Transverse colon (tissue), 4 donors: Measurements from ENCODE around the gene EMILIN2. TPM values are rescaled to one million over a fixed set of nuclear protein-coding genes. Genes with fewer than 3 reads are reported as not detected.

Experiments used
- DNase-seq: peaks from one replicate; pipeline ENCODE4 v3.0.0-alpha.2; 2019
- H3K27ac ChIP-seq, 4 donors: fragments of 200-600 bp; sonication (generic); 2 replicates each; pipeline ENCODE4 v1.5.1; 2016 to 2018; ENCODE audit warnings: inconsistent platforms in 4 of 4
- H3K27me3 ChIP-seq: fragments of 200-600 bp; sonication (generic); 2 replicates; pipeline ENCODE4 v1.5.1; 2017; ENCODE audit warnings: inconsistent platforms
- H3K36me3 ChIP-seq, 4 donors: fragments of 200-600 bp; sonication (generic); 2 replicates each; pipeline ENCODE4 v1.5.1; 2017 to 2019; ENCODE audit warnings: inconsistent platforms in 4 of 4
- H3K4me1 ChIP-seq, 4 donors: fragments of 200-600 bp; sonication (generic); 2 replicates each; pipeline ENCODE4 v1.5.1; 2017 to 2020; ENCODE audit warnings: inconsistent platforms in 4 of 4
- H3K4me3 ChIP-seq, 4 donors: fragments of 200-600 bp; sonication (generic); 1 replicate in 1 of 4; 2 replicates in 3 of 4; pipeline versions ENCODE4 v1.5.1 to v1.6.1; 2017 to 2019; ENCODE audit warnings: inconsistent platforms in 4 of 4
- H3K9me3 ChIP-seq, 2 donors: fragments of 200-600 bp; sonication (generic); 2 replicates each; pipeline ENCODE4 v1.5.1; 2017 to 2019; ENCODE audit warnings: inconsistent platforms in 2 of 2
- CTCF ChIP-seq, 5 experiments: fragments of 200-600 bp in 3 of 5; fragments of 450-650 bp in 2 of 5; sonication (generic) in 3 of 5; IDR thresholded peaks; 1 replicate in 2 of 5; 2 replicates in 3 of 5; pipeline ENCODE4 v1.5.1; 2016 to 2017; ENCODE audit warnings: antibody characterized with exemption in 5 of 5, inconsistent platforms in 3 of 5, mild to moderate bottlenecking in 2 of 5, moderate library complexity in 1 of 5
- EP300 ChIP-seq: sonication (generic); formaldehyde crosslinking; IDR thresholded peaks from one replicate; pipeline ENCODE4 v1.6.1; 2017; ENCODE audit warnings: antibody characterized with exemption, low read depth
- POLR2A ChIP-seq: fragments of 450-650 bp; IDR thresholded peaks from one replicate; pipeline ENCODE4 v1.6.1; 2016; ENCODE audit warnings: antibody characterized with exemption, mild to moderate bottlenecking, moderate library complexity
- POLR2AphosphoS5 ChIP-seq, 3 donors: sonication (generic); formaldehyde crosslinking; IDR thresholded peaks; one replicate each; pipeline ENCODE4 v1.6.1; 2016; ENCODE audit warnings: antibody characterized with exemption in 3 of 3
- WGBS, 2 donors: methylation state at CpG; one replicate each; pipeline ENCODE4 v1.1.5; 2018; ENCODE audit warnings: low coverage in 1 of 2; 5-methylcytosine and 5-hydroxymethylcytosine counted together
- in situ Hi-C, 4 donors: fragments of 200-750 bp; cut with MboI; loops; one replicate each; pipeline versions ENCODE4 v1.15.0 to v1.15.1; 2017; ENCODE audit warnings: low sequenced_read_pairs in 3 of 4, low pct_ligation_motif_present in 1 of 4, low pct_unique_long_range_greater_than_20kb in 1 of 4
- intact Hi-C: fragments of 100-400 bp; cut with DNase I; formaldehyde crosslinking; loops from one replicate; pipeline ENCODE4 v1.15.1; 2023; ENCODE audit warnings: low total_unique reads
- total RNA-seq, 4 donors: library from RNA; depleted of rRNA; stranded (reverse); fragments of >200 nt; gene quantifications; one replicate each; pipeline ENCODE4 v1.1.0, GENCODE V29; 2016

EMILIN2 gene
- total RNA-seq, 4 donors from 2014 or later, result 12.0 to 145 (median 56.5) TPM

GRCh38 chr18:2872095-2872494 is 25.3 kb downstream of the EMILIN2 start:
- Histone ChIP-seq H3K4me1 (peaks cover 0 to 4% (median 0%) of the 10 kb centered on the region in 4 donors), H3K27ac (no peak overlapping the region), H3K9me3 (no peaks in the 10 kb centered on the region), H3K36me3 (no peaks in the 10 kb centered on the region), H3K4me3 (no peak overlapping the region), H3K27me3 (no peaks in the 10 kb centered on the region)
- no peak for DNase-seq
- in situ Hi-C loops, result no loop called here
- intact Hi-C loops, result no loop called here
- 87 to 90% methylated on average over 3 to 6 of the region's 6 CpGs for WGBS, 2 donors
- TF ChIP-seq CTCF (IDR thresholded peaks at IDR 0.05), result no peak
- TF ChIP-seq POLR2AphosphoS5 (IDR thresholded peaks at IDR 0.05), result no peak
- TF ChIP-seq EP300, result no peak
- no peak for TF ChIP-seq POLR2A

GRCh38 chr18:2874765-2875164 is 28.0 kb downstream of the EMILIN2 start:
- intact Hi-C loops (no loop called here), in situ Hi-C loops (no loop called here)
- TF ChIP-seq POLR2AphosphoS5 (IDR thresholded peaks at IDR 0.05) (no peak), POLR2A (no peak), CTCF (IDR thresholded peaks at IDR 0.05) (no peak), EP300 (no peak)
- no peak for DNase-seq
- no peak overlapping the region for H3K4me3 ChIP-seq
- 78 to 79% methylated on average over 5 to 7 of the region's 7 CpGs for WGBS, 2 donors
- H3K4me1 ChIP-seq, result peaks cover 0 to 4% (median 0%) of the 10 kb centered on the region in 4 donors
- no peaks in the 10 kb centered on the region for H3K27me3 ChIP-seq
- H3K9me3 ChIP-seq, result no peaks in the 10 kb centered on the region
- H3K27ac ChIP-seq, result no peak overlapping the region
- H3K36me3 ChIP-seq, result no peaks in the 10 kb centered on the region

GRCh38 chr18:2878656-2879330 is 32.0 kb downstream of the EMILIN2 start:
- in situ Hi-C loops (no loop called here), intact Hi-C loops (no loop called here)
- no peak overlapping the region for H3K4me3 ChIP-seq
- peaks cover 0 to 20% (median 0%) of the 10 kb centered on the region in 4 donors for H3K4me1 ChIP-seq
- no peaks in the 10 kb centered on the region for H3K9me3 ChIP-seq
- no peaks in the 10 kb centered on the region for H3K27me3 ChIP-seq
- WGBS, 2 donors, result 88 to 100% methylated on average over 3 to 15 of the region's 15 CpGs
- TF ChIP-seq CTCF (IDR thresholded peaks at IDR 0.05) (no peak), POLR2AphosphoS5 (IDR thresholded peaks at IDR 0.05) (no peak), POLR2A (no peak), EP300 (no peak)
- H3K27ac ChIP-seq, result no peak overlapping the region
- DNase-seq, result no peak
- H3K36me3 ChIP-seq, result no peaks in the 10 kb centered on the region

- in situ Hi-C loops, result no loop called here
- no peaks in the 10 kb centered on the region for H3K9me3 ChIP-seq
- H3K27me3 ChIP-seq, result no peaks in the 10 kb centered on the region
- H3K36me3 ChIP-seq, result no peaks in the 10 kb centered on the region
- intact Hi-C loops, result no loop called here
- H3K4me3 ChIP-seq, result no peak overlapping the region
- peaks cover 0 to 20% (median 0%) of the 10 kb centered on the region in 4 donors for H3K4me1 ChIP-seq
- 20 to 85% methylated on average over 1 to 4 of the region's 4 CpGs for whole genome bisulfite sequencing, 2 donors
- no peak overlapping the region for H3K27ac ChIP-seq
- no peak for DNase-seq
- TF ChIP-seq POLR2A (no peak), POLR2AphosphoS5 (IDR thresholded peaks at IDR 0.05) (no peak), EP300 (no peak), CTCF (IDR thresholded peaks at IDR 0.05) (no peak)
Measured at GRCh38 chr18:2879889-2880288, 33.1 kb downstream of the EMILIN2 start.
